Measurements from ENCODE around the gene SPATA32. TPM values are rescaled to one million over a fixed set of nuclear protein-coding genes. Genes with fewer than 3 reads are reported as not detected.

The SPATA32 gene
- total and polyA plus RNA-seq, 11 donors, result not detected

DNA sequence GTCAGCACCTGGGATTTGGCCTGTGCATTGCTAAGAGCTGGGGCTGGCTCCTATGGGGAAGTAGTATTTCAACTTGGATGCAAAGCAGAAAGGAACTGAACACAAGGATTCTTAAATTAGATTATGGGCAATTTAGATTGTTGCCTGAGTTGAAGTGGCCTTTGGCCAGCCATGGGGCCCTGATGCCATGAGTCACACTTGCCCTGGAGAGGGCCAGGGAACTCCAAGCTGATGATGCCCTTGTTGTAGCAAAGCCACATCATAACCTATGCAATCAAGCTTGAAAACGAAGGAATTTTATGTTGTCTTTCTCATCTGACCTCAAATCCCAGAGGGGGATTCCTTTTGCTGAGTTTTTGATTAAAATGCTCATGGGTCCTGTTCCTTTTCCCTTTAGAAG, 3.9 kb upstream of the SPATA32 start:
- Histone ChIP-seq H3K4me3 (no peak overlapping the region), H3K27me3 (no peaks in the 10 kb centered on the region), H3K4me1 (peaks cover 0 to 38% (median 26%) of the 10 kb centered on the region in 12 donors), H3K9me3 (no peaks in the 10 kb centered on the region), H3K36me3 (peaks cover 0 to 79% (median 74%) of the 10 kb centered on the region in 9 donors), H3K27ac (peak overlapping the region in 1 of 12 donors; percentile 5)
- DNase-seq (no peak), ATAC-seq (no peak)
- no peak for TF ChIP-seq CTCF (IDR thresholded peaks at IDR 0.05)
- WGBS, 4 donors, result 59 to 78% (median 66%) methylated on average over 1 of the region's 1 CpG
- intact Hi-C loops (cut with DNase I), result no loop called here

DNA sequence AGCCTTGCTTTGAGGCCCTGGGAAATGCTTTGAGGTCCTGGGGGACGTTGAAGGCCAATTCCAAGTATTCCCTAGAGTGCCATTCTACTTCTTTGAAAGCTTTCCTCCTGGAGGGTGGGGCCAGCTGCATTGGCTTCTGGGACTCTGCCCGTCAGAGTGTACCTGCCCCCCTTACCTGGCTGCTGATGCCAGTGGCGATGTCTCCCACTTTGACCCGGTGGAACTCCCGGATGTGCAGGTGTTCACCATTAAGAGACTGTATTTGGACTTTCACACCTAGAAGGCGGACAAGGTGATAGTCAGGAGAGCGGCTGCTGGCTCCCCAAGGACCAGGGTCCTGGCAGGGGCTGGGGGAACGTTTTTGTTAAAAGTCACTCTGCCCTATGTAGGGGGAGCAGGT, 3.1 kb upstream of the SPATA32 start:
- peaks cover 0 to 71% (median 65%) of the 10 kb centered on the region in 9 donors for H3K36me3 ChIP-seq
- no peak overlapping the region for H3K27ac ChIP-seq
- ATAC-seq (no peak), DNase-seq (no peak)
- intact Hi-C loops (cut with DNase I), result loop anchor here in 4 of 10 donors (5.0 kb wide), 3 partner anchors 38 to 47 kb away; partner anchors contain the start of gene FMNL1 (in 2 of the 4)
- WGBS, 4 donors, result 81 to 86% (median 84%) methylated on average over 8 of the region's 8 CpGs
- TF ChIP-seq CTCF (IDR thresholded peaks at IDR 0.05), result no peak
- no peak for TF ChIP-seq POLR2A (IDR thresholded peaks at IDR 0.05)
- H3K27me3 ChIP-seq, result no peaks in the 10 kb centered on the region
- H3K4me3 ChIP-seq, result no peak overlapping the region
- peaks cover 0 to 41% (median 28%) of the 10 kb centered on the region in 12 donors for H3K4me1 ChIP-seq
- H3K9me3 ChIP-seq, result no peaks in the 10 kb centered on the region

- Histone ChIP-seq H3K27me3 (no peaks in the 10 kb centered on the region), H3K4me1 (peaks cover 0 to 41% (median 28%) of the 10 kb centered on the region in 12 donors), H3K4me3 (no peak overlapping the region), H3K27ac (no peak overlapping the region), H3K9me3 (no peaks in the 10 kb centered on the region), H3K36me3 (peaks cover 0 to 65% (median 60%) of the 10 kb centered on the region in 9 donors)
- WGBS, 4 donors, result 89 to 94% (median 92%) methylated on average over 10 to 14 of the region's 14 CpGs
- DNase-seq (no peak), ATAC-seq (no peak)
- no peak for TF ChIP-seq POLR2A (IDR thresholded peaks at IDR 0.05)
- no peak for TF ChIP-seq CTCF (IDR thresholded peaks at IDR 0.05)
- intact Hi-C loops (cut with DNase I), result loop anchor here in 4 of 10 donors (5.0 kb wide), 3 partner anchors 37 to 48 kb away; partner anchors contain the start of gene FMNL1 (in 2 of the 4)
Observed at GRCh38 chr17:45264430-45264829, 2.5 kb upstream of the SPATA32 start.

- DNase-seq (no peak), ATAC-seq (peak in 2 of 4 donors; percentile 1 to 5)
- Histone ChIP-seq H3K36me3 (peaks cover 0 to 56% (median 50%) of the 10 kb centered on the region in 9 donors), H3K4me1 (peaks cover 0 to 41% (median 28%) of the 10 kb centered on the region in 12 donors), H3K9me3 (no peaks in the 10 kb centered on the region), H3K27ac (peak overlapping the region in 9 of 12 donors; percentile 24 to 75 (median 42)), H3K4me3 (no peak overlapping the region), H3K27me3 (no peaks in the 10 kb centered on the region)
- WGBS, 4 donors, result 40 to 57% (median 52%) methylated on average over 6 to 7 of the region's 7 CpGs
- TF ChIP-seq CTCF (IDR thresholded peaks at IDR 0.05) (no peak), POLR2A (IDR thresholded peaks at IDR 0.05) (no peak)
- intact Hi-C loops (cut with DNase I), result loop anchor here in 4 of 10 donors (5.0 kb wide), 3 partner anchors 36 to 49 kb away; partner anchors contain the start of gene FMNL1 (in 2 of the 4)
Observed at GRCh38 chr17:45263477-45263860, 1.6 kb upstream of the SPATA32 start.
